Ramos (cell line): Measurements from ENCODE around the gene CFAP206.

Experiments
- in situ Hi-C: fragments of 300-500 bp; cut with MboI; formaldehyde crosslinking; loops from one replicate; pipeline ENCODE4 v1.14.3; 2022; ENCODE audit warnings: low sequenced_read_pairs; ENCODE audit not compliant: unreplicated experiment

CFAP206 gene

GRCh38 chr6:87407901-87408720, at the start of gene CFAP206:
CFAP206 (plus strand) TSS chr6:87407972; CDS start chr6:87409840, 1,868 bp downstream.
- in situ Hi-C loops = no loop called here

- in situ Hi-C loops = no loop called here
Measured at GRCh38 chr6:87364602-87365252, 43.0 kb upstream of the CFAP206 start.

GRCh38 chr6:87366072-87366827, 41.5 kb upstream of the CFAP206 start:
- in situ Hi-C loops = no loop called here

GRCh38 chr6:87366899-87367298, 40.9 kb upstream of the CFAP206 start:
- in situ Hi-C loops = no loop called here

GRCh38 chr6:87373377-87373776, 34.4 kb upstream of the CFAP206 start:
- in situ Hi-C loops = no loop called here

GRCh38 chr6:87375315-87375714, 32.5 kb upstream of the CFAP206 start:
- in situ Hi-C loops = loop anchor here (25.0 kb wide), 2 partner anchors 238 to 862 kb away; no protein-coding TSS in a partner anchor

- in situ Hi-C loops = loop anchor here (25.0 kb wide), 2 partner anchors 239 to 861 kb away; no protein-coding TSS in a partner anchor
Measured at GRCh38 chr6:87376643-87377042, 31.1 kb upstream of the CFAP206 start.

GRCh38 chr6:87378947-87379346, 28.8 kb upstream of the CFAP206 start:
- in situ Hi-C loops = loop anchor here (25.0 kb wide), 2 partner anchors 242 to 858 kb away; no protein-coding TSS in a partner anchor

GRCh38 chr6:87382861-87383260, 24.9 kb upstream of the CFAP206 start:
- in situ Hi-C loops = loop anchor here (25.0 kb wide), 2 partner anchors 246 to 854 kb away; no protein-coding TSS in a partner anchor

- in situ Hi-C loops = loop anchor here (25.0 kb wide), 2 partner anchors 247 to 853 kb away; no protein-coding TSS in a partner anchor
Measured at GRCh38 chr6:87384038-87384437, 23.7 kb upstream of the CFAP206 start.

GRCh38 chr6:87384449-87384848, 23.3 kb upstream of the CFAP206 start:
- in situ Hi-C loops = loop anchor here (25.0 kb wide), 2 partner anchors 247 to 853 kb away; no protein-coding TSS in a partner anchor

- in situ Hi-C loops = loop anchor here (25.0 kb wide), 2 partner anchors 254 to 846 kb away; no protein-coding TSS in a partner anchor
Measured at GRCh38 chr6:87391334-87391733, 16.4 kb upstream of the CFAP206 start.

GRCh38 chr6:87393026-87393622, 14.6 kb upstream of the CFAP206 start:
- in situ Hi-C loops = loop anchor here (25.0 kb wide), 2 partner anchors 256 to 844 kb away; no protein-coding TSS in a partner anchor

GRCh38 chr6:87395431-87395830, 12.3 kb upstream of the CFAP206 start:
- in situ Hi-C loops = loop anchor here (25.0 kb wide), 2 partner anchors 258 to 842 kb away; no protein-coding TSS in a partner anchor

- in situ Hi-C loops = loop anchor here (25.0 kb wide), 2 partner anchors 259 to 841 kb away; no protein-coding TSS in a partner anchor
Measured at GRCh38 chr6:87396595-87397392, 11.0 kb upstream of the CFAP206 start.

GRCh38 chr6:87397656-87398055, 10.1 kb upstream of the CFAP206 start:
- in situ Hi-C loops = loop anchor here (25.0 kb wide), 2 partner anchors 260 to 840 kb away; no protein-coding TSS in a partner anchor

GRCh38 chr6:87401832-87402231, 5.9 kb upstream of the CFAP206 start:
- in situ Hi-C loops = no loop called here

- in situ Hi-C loops = no loop called here
Measured at GRCh38 chr6:87407561-87407900, 241 bp upstream of the CFAP206 start.

GRCh38 chr6:87408721-87409155, 966 bp downstream of the CFAP206 start:
- in situ Hi-C loops = no loop called here
